GM12872 (cell line): Measurements from ENCODE around the gene RIBC2.

Experiments used
- CTCF ChIP-seq: IDR thresholded peaks from 3 replicates; pipeline ENCODE4 v1.5.1; 2011; ENCODE audit warnings: low read depth, mild to moderate bottlenecking, low read length, moderate library complexity; ENCODE audit not compliant: insufficient read depth

The RIBC2 gene

GRCh38 chr22:45460288-45461109 is 47.0 kb downstream of the RIBC2 start:
- no peak for TF ChIP-seq CTCF

GRCh38 chr22:45462034-45462655 is 48.7 kb downstream of the RIBC2 start:
- TF ChIP-seq CTCF: peak; percentile 45; the same call in 1 of the 3 replicates

GRCh38 chr22:45465633-45466032 is 52.1 kb downstream of the RIBC2 start:
- no peak for TF ChIP-seq CTCF

GRCh38 chr22:45468872-45469271 is 55.4 kb downstream of the RIBC2 start:
- no peak for TF ChIP-seq CTCF

- no peak for TF ChIP-seq CTCF
These were observed 56.0 kb downstream of the RIBC2 start for GRCh38 chr22:45469281-45470073.

GRCh38 chr22:45470871-45471270 is 57.4 kb downstream of the RIBC2 start:
- no peak for TF ChIP-seq CTCF

- no peak for TF ChIP-seq CTCF
These were observed 58.9 kb downstream of the RIBC2 start for GRCh38 chr22:45472426-45472825.
